NK-92 (cell line): Measurements from ENCODE around the gene RPL29.
"Not testable (repeated sequence)": the region's sequence is repeated elsewhere in the genome, so short reads cannot be mapped to it uniquely, and the experiment has no call there.

ENCODE experiments used
- DNase-seq: peaks from one replicate; lab custom pipeline; 2025; ENCODE audit not compliant: unreplicated experiment; lab: John Stamatoyannopoulos, UW

RPL29 gene

DNA sequence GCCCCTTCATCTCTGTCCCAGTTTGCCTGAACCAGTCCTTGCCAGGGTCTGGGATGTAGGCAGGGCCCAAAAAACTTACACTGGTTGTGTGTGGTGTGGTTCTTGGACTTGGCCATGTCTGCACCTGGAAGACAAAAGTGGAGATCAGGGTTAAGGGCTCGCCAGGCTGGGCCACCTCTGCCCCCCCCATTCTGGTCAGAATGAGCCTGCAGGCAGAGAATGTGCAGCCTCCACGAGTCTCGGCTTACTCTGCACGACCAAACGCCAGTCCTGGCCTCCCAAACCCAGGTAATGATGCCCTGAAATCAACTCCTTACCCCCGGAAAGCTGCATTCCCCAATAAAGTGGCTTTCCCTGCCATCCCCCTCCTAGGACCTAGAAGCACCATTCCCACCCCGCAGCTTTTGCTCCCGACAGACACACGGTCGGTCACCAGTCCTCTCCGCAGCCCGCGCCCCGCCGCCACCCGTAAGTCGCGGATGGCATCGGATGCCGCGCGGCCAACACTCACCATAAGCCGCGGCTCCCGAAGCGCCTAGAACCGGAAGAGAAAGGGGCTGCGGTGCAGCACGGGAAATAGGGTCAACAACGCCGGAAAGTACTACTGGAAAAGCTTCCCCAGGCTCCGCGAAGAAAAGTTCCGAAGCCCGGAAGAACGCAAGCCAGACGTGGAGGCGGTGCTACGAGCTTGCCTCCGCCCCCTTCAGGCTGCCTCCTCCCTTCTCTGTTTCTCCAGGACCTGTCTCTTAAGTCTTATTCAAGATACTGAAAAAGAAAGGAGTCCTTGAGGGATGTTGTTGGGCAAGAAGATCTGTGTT, at the start of gene RPL29:
TSS of gene RPL29 (minus strand) at position 550 of the 818 bp plus-strand sequence. CDS start at position 116, 434 bp downstream.
- peak; percentile 59 for DNase-seq

DNA sequence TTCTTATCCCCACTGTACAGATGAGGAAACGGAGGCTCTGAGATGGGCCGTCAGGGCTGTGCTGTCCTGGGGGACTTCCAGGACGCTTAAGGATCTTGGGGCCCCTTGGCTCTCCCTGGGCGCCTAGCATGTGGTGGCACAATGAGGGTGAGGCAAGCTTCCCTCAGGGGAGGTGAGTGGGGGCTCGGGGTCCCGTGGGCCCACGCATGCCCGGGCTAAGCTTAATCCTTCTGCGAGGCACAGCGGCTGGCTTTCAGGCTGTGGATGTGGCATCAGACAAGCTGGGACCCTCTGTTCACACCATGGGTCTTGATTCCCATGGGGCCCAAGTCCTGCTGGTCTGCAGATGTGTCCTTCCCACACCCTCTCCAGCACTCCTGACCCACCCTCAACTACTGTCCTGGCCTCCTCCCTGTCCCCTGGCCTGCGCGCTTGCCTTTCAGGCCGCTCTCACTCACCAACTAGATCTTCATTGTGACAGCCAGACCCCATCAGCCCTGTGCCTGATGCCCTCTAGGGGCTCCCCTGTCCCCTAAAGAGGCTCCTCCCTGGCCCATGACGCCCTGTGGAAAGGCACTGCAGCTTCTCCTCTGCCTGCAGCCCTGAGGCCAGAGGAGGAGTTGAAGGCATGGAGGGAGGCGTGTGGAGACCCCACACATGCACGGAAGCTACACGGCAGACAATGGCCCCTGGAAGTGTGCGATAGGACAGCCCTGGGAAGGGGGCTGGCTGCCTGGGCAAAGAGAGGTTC, 49.3 kb upstream of the RPL29 start:
- no peak for DNase-seq

DNA sequence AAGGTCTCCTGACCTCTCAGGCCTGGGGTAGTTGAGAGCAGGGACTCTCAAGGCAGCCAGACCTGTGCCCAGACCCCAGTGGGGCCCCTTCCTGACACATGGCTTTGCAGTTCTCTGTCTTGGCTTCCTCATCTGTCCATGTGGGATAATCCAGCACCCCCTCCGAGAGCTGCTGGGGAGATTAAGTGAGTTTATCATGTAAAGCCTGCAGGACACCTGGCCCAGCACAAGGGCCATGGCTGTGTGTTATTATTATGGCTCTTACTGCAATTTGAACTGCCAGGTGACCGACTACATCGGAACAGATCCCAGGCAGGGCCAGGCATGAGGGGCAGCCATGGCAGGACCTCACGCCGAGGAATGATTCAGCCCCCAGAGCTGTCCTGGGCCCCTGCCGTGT, 48.1 kb upstream of the RPL29 start:
- no peak for DNase-seq

DNA sequence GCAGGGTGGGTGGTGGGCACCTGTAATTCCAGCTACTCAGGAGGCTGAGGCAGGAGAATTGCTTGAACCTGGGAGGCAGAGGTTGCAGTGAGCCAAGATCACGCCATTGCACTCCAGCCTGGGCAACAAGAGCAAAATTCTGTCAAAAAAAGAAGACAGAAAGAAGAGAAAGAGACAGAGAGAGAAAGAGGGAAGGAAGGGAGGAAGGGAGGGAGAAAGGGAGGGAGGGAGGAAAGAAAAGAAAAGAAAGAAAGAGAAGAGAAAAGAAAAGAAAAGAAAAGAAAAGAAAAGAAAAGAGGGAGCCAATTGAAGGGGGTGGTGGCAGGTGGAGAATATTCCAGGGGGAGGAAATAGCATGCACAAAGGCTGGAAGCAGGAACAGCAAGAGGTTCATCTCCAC, 47.3 kb upstream of the RPL29 start:
- DNase-seq, result not testable (repeated sequence)

DNA sequence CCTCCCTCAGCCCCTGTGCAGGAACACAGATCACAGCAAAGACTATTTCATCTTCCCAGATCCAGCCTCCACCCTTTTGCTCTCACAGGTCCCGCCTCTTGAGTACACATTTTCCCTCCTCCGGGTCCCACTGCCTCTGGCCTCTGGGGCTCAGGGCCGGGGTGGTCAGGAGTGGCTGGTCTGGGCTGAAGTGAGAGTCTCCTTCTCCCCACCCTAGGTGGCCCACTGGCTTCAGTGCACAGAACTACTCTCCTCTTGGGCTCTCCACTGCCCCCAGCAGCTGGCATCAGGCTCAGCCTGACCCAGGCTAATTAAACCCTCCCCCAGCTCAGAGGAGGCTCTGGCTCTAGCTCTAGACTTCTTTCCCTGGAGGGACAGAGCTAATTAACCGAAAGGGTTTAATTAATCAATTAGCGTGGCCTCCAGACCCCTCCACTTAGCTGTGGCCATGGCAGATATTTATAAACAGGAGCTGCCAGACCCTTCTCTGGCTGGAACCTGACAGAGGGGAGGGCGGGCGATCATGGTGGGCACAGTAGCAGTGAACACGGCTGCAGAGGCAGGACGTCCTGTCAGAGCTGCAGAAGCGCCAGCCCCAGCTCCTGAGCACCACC, 45.5 kb upstream of the RPL29 start:
- DNase-seq, result no peak

DNA sequence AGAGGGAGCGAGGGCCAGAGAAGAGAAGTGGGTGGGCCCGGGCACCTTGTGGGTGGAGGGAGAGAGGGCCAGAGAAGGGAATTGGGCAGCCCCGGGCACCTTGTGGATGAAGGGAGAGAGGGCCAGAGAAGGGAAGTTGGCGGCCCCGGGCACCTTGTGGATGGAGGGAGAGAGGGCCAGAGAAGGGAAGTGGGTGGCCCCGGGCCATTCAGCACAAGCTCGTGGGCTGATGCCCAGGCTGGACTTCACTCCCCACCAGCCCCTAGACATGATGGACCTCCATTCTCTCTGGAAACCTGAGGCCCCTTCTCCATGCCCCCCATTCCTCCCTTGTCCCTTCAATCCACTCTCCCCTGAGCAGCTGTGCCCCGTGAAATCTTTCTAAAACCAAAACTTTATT, 44.9 kb upstream of the RPL29 start:
- DNase-seq, result no peak

DNA sequence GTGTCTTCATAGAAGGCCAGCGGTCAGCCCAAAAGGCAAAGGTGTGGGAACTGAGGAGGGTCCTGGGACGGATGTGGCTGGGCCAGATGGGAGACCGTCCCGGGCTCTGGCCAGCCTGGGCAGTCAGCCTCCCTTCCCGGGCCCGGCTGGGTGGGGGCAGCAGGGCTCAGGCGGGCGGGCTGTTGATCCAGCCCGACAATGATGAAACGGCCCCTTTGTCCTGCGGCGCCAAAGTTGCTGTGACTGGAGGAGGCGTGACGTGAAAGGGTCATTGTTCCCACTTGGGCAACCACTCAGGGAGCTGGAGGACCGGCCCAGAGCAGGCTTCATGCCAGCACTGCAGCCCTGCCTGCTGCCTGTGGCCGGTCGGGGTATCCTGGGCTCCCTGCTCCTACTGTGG, 44.2 kb upstream of the RPL29 start:
- DNase-seq, result no peak

DNA sequence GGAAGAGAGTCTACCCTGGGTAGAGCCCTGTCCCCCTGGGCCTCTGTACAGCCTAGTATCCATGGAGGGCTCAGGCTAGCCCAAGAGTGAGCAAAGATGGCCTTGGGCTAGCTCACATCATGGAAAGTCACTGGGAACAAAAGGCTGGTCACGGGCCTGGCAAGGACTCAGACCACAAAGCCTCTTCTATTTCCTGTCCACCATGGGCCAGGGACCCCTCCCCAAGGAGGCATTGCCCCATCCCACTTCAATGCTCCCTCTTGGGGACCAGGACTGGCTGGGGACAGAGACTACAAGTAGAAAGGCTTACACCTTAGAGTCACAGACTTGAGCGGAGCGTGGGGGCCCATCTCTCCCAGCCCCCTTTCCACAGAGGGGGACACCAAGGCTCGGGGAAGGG, 43.7 kb upstream of the RPL29 start:
- DNase-seq, result no peak

DNA sequence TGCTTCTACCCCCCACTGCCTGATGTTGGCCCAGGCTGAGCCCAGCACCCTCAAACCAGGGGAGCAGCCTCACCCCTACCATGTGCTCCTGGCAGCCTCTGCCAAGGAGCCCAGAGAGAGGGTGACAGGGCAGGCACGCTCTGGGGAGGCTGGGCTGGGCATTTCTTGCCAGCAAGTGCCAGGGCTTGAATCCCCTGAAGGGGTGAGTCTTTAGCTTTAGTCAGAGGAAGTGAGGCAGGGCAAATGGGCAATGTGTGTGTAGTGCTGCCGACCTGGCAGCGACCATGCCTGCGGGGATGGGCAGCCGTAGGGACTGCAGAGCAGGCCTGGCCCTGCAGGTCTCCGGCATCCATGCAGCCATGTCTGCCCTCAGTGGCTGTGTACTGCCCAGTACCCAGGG, 42.5 kb upstream of the RPL29 start:
- DNase-seq, result no peak

DNA sequence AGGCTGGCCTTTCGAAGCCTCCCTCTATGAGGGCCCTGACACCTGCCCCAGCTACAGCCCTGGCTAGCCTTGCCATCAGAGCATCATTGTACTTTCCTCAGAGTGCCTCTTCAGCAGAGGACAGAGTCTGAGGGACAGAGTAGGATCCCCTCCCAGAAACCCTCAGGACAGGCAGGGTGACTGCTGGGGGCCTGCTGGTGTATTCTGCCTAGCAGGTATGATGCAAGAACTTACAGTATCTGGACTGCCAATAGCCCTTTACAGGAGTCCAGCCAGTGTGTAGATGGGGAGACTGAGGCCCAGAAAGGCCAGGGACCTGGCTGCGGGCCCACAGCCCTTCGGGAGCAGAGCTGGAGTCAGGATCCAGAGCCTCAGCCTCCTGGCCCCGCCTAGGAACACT, 41.6 kb upstream of the RPL29 start:
- no peak for DNase-seq

DNA sequence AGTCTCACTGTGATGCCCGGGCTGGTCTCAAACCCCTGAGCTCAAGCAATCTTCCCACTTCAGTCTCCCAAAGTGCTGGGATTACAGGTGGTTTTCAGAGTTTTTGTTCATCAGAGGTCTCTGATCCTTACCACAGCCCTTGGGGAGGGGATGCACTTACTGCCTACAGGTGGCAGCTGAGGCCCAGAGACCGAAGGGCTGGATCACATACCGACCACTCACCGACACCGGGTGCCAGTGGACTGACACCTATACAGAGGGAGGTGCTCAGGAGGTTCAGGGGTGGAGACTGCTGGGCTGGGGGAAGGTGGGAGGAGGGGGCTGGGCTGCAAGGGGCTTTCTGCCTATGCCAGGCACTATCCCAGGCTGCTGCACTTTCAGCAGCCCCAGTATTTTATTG, 41.1 kb upstream of the RPL29 start:
- DNase-seq, result no peak

DNA sequence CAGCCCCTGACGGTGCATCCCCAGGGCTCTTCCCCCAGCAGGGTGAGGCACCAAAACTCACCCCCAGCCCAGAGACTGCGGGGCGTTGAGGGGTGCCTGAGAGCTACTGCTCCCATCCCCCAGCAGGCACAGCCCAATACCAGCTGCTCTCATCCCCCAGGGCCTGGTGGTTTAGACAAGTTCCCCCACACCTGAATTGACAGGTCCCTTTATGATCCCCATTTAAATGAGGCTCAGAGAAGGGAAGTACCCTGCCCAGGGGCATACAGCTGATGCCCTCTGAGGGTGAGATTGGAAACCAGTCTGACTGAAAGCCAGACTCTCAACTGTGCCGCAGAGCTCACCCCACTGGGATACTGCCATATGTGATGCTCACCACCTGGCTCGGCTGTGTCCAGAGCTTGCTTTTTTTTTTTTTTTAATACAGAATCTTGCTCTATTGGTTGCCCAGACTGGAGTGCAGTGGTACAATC, 40.6 kb upstream of the RPL29 start:
- DNase-seq, result no peak

DNA sequence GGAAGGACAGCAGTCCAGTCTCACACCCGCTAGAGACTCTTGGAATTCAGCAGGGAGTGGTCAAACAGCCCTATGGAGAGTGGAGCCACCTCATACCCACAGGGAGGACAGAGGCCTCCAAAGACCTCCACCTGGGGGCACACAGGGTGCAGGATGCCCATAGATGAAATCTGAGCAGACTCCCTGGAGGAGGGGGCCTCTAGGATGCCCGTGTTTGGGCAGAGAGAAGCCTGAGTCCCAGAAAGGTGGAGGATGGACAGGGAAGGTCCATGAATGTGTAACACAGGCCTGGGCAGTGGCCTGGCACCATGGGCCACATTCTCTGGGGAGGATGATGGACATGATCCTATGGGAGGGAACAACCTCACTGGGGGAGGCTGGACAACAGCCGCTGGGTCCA, 39.0 kb upstream of the RPL29 start:
- no peak for DNase-seq

DNA sequence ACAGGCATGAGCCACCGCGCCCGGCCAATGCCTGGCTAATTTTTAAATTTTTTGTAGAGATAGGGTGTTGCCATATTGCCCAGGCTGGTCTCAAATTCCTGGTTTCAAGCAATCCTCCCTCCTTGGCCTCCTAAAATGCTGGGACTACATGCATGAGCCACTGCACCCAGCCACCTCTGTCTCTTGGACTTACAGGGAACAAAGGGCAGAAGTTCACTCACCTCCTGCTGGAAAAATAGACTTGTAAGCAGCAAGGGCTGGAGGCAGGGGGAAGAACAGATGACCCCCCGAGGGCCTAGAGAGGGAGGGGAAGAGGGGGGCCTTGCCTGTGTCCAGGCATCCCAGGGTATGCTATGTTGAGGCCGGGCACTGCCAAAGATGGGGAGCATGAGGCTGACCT, 38.5 kb upstream of the RPL29 start:
- no peak for DNase-seq

DNA sequence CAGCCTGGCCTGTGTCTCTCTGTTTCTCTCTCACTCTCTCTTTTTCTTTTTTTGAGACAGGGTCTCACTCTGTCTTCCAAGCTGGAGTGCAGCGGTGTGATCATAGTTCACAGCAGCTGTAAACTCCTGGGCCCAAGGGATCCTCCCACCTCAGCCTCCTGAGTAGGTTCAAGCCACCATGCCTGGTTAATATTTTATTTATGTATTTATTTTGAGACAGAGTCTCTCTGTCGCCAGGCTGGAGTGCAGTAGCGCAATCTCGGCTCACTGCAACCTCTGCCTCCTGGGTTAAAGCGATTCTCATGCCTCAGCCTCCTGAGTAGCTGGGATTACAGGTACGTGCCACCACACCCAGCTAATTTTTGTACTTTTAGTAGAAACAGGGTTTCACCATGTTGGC, 38.1 kb upstream of the RPL29 start:
- DNase-seq, result not testable (repeated sequence)

DNA sequence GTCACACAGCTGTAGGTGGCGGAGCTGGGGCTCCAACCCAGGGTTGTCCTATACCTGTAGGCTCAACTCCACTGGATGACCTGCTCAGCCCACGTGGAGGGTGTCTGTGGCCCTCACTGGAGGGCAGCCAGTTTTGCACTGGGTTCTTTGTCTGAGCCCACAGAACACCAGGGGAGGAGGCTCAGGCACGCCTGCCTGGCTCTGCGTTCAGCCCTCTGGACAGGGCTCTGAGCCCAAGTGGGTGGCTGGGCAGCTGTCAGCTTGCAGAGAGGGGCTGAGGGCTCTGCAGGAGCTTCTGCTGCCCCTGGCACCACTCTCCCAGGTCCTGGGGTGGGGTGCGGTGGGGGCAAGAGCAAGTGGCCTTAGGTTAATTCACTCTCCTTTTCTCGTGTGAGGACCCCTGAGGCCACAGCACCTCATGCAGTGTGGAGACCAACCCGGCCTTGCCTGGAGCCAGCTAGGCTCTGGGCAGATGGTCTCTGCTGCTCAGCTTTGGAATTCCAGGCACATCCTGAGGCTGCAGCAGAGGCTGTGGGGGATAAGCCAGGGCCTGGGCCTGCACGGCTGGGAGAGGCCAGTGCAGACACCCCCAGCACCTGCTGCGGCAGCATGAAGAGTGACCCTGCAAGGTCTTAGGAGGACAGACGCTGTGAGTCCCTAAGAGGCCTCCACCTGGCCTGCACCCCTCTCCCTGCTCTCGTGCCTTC, 37.2 kb upstream of the RPL29 start:
- DNase-seq, result no peak

DNA sequence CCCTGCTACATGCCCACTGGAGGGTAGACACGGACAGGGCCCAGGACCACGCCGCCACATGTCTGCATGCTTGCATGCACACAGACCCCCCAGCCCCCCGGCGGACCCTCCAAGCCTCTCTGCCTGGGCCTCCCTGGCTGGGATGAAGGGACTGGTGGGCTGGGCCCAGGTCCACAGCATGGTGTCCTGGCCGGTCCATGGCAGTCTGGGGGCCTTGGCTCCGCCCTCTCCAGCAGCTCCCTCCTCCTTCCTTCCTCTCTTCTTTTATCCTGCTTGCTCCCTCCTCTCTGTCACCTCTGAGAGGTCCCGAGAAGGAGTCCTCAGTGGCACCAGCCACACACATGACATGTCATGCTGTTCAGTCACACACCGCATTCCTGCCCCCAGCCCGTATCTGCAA, 36.2 kb upstream of the RPL29 start:
- DNase-seq, result no peak

DNA sequence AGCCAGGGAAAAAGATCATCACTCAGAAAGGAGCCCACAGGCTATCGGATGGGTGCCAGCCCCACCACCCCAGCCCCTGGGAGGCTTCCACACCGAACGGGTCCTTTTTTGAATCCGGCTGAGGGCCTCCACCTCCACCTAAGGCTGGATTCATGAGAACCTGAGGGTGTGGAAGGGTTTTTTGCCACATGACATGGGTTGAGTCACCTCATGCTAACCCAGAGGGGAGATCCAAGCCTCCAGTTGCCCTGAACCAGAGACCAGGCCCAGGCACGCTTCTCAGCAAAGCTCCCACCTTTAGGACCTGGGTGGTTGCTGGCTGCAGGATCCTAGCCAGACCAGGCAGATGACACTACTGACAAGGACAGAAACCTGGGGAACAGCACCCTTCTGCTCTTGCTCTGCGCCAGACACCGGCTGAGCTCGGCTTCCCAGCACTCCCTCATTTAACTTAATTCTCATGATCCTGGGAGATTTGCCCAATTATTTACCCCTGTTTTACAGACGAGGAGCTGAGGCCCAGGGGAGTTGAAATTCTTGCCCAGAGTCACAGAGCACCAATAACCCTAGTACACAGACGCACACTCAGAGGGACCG, 35.1 kb upstream of the RPL29 start:
- DNase-seq, result no peak

DNA sequence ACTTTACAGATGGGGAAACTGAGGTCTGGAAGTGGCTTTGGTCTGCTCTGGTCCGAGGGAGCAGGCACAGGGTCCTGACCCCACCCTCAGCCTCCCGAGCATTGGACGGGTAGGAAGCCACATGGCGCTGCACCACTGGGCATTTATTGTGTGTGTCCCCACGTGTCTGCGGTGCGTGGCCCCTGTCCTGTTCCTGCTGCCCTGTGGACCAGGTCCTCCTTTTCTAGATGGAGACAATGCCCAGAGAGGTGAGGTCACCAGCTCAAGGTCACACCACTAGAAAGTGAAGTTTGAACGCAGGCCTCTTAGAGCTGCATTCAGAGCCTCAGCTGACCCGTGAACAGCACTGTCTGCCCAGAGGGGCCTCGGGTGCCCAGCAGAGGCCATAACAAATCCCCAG, 33.8 kb upstream of the RPL29 start:
- no peak for DNase-seq

DNA sequence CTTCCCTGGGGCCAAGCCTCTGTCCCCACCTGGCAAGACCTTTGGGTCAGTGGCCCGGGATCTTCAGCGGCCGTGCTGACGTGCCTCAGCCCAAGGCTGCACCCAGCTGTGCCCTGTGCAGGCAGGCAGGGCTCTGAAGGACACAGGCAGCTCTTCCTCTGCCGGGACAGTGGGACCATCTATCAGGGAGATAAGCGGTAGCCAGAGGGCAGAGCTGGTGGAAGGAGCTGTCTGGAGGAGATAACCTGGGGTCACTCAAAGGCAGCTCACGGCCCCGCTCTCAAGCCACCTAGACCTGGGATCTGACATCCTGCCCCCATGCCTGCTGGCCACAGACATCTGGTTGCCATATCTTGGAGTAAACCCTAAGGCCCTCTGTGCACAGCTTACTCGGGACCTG, 33.4 kb upstream of the RPL29 start:
- DNase-seq, result no peak

DNA sequence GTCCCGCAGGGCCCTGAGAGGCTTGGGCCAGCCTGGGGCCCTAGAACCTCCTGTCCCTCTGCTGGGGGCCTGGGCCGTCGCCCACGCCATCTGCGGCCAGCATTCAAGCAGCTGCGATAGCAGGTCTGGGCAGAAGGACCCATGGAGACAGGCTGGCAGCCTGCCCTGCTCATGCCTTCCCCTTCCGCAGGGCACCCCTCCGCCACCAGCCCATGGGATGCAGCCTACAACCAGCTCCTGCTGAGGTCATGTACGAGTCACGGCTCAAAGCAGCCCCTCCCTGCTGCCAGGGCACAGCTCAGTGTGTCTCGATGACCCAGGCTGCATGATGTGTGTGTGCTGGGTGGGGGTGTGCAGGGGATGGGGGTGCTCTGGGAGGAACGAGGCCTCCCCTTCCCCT, 32.9 kb upstream of the RPL29 start:
- no peak for DNase-seq
